ENCODE measurements around the gene PRKN. TPM values are rescaled to one million over a fixed set of nuclear protein-coding genes. Genes with fewer than 3 reads are reported as not detected.

Gene PRKN
- total RNA-seq = 1.1 and 2.0 TPM in 2 replicates

DNA sequence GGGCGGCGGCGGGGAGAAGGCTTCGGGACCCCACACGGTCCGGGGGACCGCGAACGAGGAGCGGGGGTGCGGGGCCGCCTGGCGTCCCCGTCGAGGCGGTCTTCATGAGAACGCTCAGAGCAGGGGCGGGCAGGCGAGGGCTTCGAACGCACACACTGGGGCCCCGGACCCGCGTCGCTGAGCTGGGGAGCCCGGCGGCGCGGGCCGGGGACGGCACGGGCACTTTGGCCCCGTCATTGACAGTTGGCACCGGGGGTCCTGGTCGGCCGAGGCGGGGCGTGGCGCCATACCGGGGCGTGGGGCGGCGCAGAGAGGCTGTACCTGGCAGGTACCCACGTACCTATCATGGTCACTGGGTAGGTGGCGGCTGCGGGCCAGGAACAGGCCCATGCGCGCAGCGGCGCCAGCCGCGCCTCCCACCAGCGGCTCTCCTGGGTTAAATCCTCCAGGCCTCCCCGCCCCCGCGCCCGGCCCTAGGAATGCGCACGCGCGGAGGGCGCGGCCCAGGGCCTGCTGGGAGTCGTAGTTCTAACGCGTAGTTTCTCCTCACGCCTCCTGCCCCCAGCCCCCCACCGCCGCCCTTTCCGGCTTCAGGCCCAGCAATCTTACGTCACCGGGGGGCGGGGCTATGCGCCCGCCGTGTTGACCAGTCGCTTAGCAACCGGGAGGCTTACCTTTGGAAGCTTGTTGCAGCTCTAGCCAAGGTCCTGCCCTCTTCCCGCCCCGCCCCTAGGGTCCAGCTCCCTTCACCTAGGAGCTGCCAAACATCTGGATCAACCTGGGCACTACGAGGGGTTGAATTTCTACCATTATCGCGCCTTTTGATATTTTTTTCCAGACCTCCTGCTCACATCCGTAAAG is at the start of gene PRKN, which contains the start of gene PACRG:
Gene PRKN, minus strand, starts transcription at position 445 of the 861 bp plus-strand sequence.
Gene PACRG, plus strand, starts transcription at position 653 of the 861 bp plus-strand sequence.

Other genes starting within 250 kb of the PRKN start
- 0.14 TPM in 1 of 2 replicates, not detected in the other for gene PACRG, start 208 bp upstream of the PRKN start, total RNA-seq

Measured in smooth muscle cell of bladder (primary cell).